CD4-positive, alpha-beta T cell treated with Interleukin-4 for 4 hours (primary cell): ENCODE results near the gene PHOX2A.

Source experiments
- DNase-seq: peaks from one replicate; pipeline ENCODE4 v3.0.0-alpha.2; 2020

Gene PHOX2A

GRCh38 chr11:72247584-72247983, 3.6 kb upstream of the PHOX2A start:
- no peak for DNase-seq

GRCh38 chr11:72245263-72245816, 1.4 kb upstream of the PHOX2A start:
- DNase-seq: no peak

- no peak for DNase-seq
Observed at GRCh38 chr11:72244361-72245262, 636 bp upstream of the PHOX2A start.

GRCh38 chr11:72243173-72244059, 560 bp downstream of the PHOX2A start:
- no peak for DNase-seq

- DNase-seq: no peak
Observed at GRCh38 chr11:72242141-72242540, 1.8 kb downstream of the PHOX2A start.

GRCh38 chr11:72241291-72241781, 2.6 kb downstream of the PHOX2A start:
- DNase-seq: no peak

- DNase-seq: no peak
Observed at GRCh38 chr11:72240461-72241290, 3.3 kb downstream of the PHOX2A start.

GRCh38 chr11:72239849-72240460, 4.0 kb downstream of the PHOX2A start:
- DNase-seq: no peak

- no peak for DNase-seq
Observed at GRCh38 chr11:72239313-72239848, 4.6 kb downstream of the PHOX2A start.

GRCh38 chr11:72238492-72239312, 5.3 kb downstream of the PHOX2A start:
- DNase-seq: no peak

GRCh38 chr11:72238040-72238450, 5.9 kb downstream of the PHOX2A start:
- DNase-seq: peak; percentile 45

GRCh38 chr11:72237112-72237931, 6.7 kb downstream of the PHOX2A start:
- no peak for DNase-seq

GRCh38 chr11:72236774-72237111, 7.2 kb downstream of the PHOX2A start:
- DNase-seq: no peak

- no peak for DNase-seq
Observed at GRCh38 chr11:72236083-72236697, 7.8 kb downstream of the PHOX2A start.

- no peak for DNase-seq
Observed at GRCh38 chr11:72235351-72236057, 8.5 kb downstream of the PHOX2A start.

GRCh38 chr11:72234920-72235319, 9.1 kb downstream of the PHOX2A start:
- DNase-seq: no peak

- no peak for DNase-seq
Observed at GRCh38 chr11:72234514-72234830, 9.5 kb downstream of the PHOX2A start.

- DNase-seq: no peak
Observed at GRCh38 chr11:72233773-72234513, 10.0 kb downstream of the PHOX2A start.
